GM19035 (cell line): ENCODE results near the gene USP30.

Source experiments
- ATAC-seq: cut with Tn5 transposase; IDR thresholded peaks from one replicate; pipeline ENCODE4 v1.9.1; 2021; ENCODE audit not compliant: unreplicated experiment

Gene USP30

GRCh38 chr12:109093022-109093918 lies 40.9 kb downstream of the USP30 start, which contains the start of gene ALKBH2:
TSS of gene ALKBH2 (minus strand) at chr12:109093472. CDS start at chr12:109092786, 686 bp downstream.
- peak; percentile 54 for ATAC-seq

- ATAC-seq, result no peak
Measured at GRCh38 chr12:109097140-109097434, 44.7 kb downstream of the USP30 start.

GRCh38 chr12:109097435-109098182 lies 45.2 kb downstream of the USP30 start, which contains the start of gene UNG:
TSS of gene UNG (plus strand) at chr12:109097597. CDS start at chr12:109097680, 83 bp downstream.
- peak; percentile 89 for ATAC-seq

- ATAC-seq, result peak; percentile 35
Measured at GRCh38 chr12:109098183-109098604, 45.8 kb downstream of the USP30 start.

GRCh38 chr12:109098651-109099050 lies 46.3 kb downstream of the USP30 start:
- no peak for ATAC-seq

- ATAC-seq, result no peak
Measured at GRCh38 chr12:109099431-109100020, 47.1 kb downstream of the USP30 start.

- ATAC-seq, result no peak
Measured at GRCh38 chr12:109100741-109101140, 48.4 kb downstream of the USP30 start.

GRCh38 chr12:109102491-109102890 lies 50.1 kb downstream of the USP30 start:
- ATAC-seq, result no peak

- no peak for ATAC-seq
Measured at GRCh38 chr12:109105176-109105575, 52.8 kb downstream of the USP30 start.

GRCh38 chr12:109109746-109110350 lies 57.5 kb downstream of the USP30 start:
- ATAC-seq, result no peak

GRCh38 chr12:109110988-109111495 lies 58.7 kb downstream of the USP30 start:
- ATAC-seq, result no peak

- ATAC-seq, result no peak
Measured at GRCh38 chr12:109112720-109113465, 60.5 kb downstream of the USP30 start.

- no peak for ATAC-seq
Measured at GRCh38 chr12:109113661-109114321, 61.4 kb downstream of the USP30 start.

- no peak for ATAC-seq
Measured at GRCh38 chr12:109114644-109115043, 62.3 kb downstream of the USP30 start.

- no peak for ATAC-seq
Measured at GRCh38 chr12:109115404-109115757, 63.0 kb downstream of the USP30 start.

- no peak for ATAC-seq
Measured at GRCh38 chr12:109115758-109116610, 63.6 kb downstream of the USP30 start, which contains the start of gene ACACB. TSS of gene ACACB (plus strand) at chr12:109116587. CDS start at chr12:109139406, 22,819 bp downstream.

- ATAC-seq, result no peak
Measured at GRCh38 chr12:109116611-109116949, 64.2 kb downstream of the USP30 start.

- ATAC-seq, result no peak
Measured at GRCh38 chr12:109120095-109120494, 67.7 kb downstream of the USP30 start.

- no peak for ATAC-seq
Measured at GRCh38 chr12:109120557-109120956, 68.2 kb downstream of the USP30 start.
